ENCODE results near the gene TMEM30B. TPM values are rescaled to one million over a fixed set of nuclear protein-coding genes. Genes with fewer than 3 reads are reported as not detected.

The TMEM30B gene
- total RNA-seq, 1 donor from 2014 or later = 14.7 TPM

DNA sequence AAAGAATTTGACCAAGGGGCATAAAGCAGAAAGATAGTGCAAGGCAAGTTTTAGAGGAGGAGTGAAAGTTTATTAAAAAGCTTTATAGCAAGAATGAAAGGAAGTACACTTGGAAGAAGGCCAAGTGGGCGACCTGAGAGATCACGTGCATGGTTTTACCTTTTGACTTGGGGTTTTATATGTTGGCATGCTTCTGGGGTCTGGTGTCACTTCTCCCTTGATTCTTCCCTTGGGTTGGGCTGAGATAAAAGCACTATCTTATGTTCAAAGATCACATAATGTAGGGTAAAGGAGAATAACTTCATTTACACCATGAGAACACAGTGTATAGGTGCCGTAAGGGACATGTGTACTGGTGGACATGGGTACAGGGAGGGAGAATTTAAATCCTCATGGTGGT is 17.7 kb upstream of the TMEM30B start:
- ATAC-seq = no peak

DNA sequence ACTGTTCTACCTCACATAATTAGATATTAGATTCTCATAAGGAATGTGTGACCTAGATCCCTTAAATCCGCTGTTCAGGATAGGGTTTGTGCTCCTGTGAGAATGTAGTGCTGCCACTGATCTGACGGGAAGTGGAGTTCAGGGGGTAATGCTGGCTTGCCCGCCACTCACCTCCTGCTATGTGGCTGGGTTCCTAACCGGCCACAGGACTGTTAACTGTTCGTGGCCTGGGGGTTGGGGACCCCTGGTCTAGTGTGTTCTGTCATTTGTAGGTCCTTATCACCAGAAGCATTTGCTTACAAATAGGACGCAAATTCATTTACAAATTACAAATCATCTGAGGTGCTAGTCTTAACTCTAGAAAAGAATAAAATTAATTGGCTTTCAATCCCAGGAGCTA is 16.4 kb upstream of the TMEM30B start:
- ATAC-seq = no peak

DNA sequence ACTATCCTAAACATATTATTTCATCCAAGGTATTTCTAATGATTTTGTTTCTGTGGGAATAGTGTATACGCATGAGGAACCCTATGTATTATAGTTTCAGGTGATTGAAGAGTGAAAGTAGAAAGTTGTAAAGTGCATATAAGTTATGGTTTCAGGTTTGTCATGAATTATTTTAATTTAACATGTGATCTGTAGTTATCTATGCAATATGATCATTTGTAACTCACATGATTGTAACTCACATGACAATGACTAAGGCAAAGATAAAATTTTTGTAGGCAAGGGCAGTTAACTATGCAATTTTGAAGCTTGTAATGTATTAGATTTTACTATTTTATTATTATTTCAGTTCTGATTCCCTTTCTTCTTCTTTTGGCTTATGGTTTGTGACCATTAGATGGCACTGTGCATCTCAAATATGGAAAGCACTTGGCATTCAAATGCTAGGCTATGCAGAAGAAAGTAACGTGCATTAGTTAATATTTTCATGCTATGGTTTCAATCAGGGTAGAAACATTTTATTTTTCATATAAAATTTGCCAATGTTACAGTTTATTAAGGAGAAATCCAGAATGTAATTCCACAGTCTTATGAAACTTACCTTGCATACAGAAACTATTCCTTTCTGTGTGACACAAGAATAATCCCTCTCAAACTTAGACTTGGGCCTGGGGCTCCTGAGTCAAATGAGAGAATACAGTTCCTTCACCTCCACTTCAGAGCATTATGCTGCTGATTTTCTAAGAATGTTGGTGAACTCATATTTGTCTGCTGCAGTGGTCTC is 15.8 kb upstream of the TMEM30B start:
- peak; percentile 68 for ATAC-seq

DNA sequence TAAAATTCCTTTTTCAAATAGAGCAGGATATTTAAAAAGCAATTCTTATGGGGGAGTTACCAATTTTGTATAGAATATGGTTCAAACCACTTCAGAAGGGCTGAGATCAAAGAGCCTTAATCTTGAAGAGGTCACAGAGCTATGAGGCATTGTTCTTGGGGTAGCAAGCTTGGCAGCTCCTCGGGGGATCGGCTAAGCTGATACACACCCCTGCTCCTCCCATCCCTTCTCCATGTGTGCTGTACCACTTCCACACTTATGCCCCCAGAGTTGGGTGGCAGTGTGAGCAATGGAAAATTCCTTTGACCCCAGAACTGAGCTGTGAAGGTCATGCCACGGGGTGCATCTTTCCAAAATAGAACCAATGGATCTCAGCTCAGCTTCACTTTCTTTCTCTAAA is 15.0 kb upstream of the TMEM30B start:
- no peak for ATAC-seq

DNA sequence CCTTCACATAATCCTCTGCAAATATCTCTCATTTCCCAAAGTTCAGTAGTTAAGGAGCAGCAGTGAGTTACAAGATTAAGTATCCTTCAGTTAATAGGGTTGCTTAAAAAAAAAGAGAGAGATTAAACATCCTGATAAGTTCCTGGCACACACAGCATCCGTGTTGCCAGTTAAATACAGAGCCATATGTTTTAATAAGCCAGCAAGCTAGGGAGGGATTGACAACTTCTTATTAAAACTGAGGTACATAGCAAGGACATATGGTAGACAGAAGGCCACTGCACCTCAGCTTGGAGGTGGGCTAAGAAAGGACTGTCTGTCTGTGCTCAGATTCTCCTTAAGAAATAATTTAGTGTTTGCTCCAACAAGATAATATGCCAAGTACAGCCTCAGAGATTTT is 9.6 kb upstream of the TMEM30B start:
- no peak for ATAC-seq

DNA sequence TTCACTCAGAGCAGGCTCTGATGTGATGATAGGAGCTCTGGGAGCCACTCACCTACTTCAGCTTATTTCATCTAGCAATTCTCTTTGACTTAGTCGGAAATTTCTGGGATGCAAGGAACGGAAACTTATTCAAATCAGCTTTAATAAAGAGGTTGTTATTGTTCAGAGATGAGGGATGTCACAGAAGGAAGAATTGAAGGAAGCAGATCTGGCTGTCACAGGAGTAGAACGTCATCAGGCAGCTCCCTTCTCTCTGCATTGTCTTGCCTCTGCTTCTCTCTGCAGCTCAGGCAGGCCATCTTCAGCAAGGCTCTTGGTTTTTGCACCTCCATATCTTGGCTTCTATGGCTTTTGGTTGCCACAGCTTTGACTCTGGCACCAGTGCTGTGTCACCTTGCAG is 7.6 kb upstream of the TMEM30B start:
- no peak for ATAC-seq

DNA sequence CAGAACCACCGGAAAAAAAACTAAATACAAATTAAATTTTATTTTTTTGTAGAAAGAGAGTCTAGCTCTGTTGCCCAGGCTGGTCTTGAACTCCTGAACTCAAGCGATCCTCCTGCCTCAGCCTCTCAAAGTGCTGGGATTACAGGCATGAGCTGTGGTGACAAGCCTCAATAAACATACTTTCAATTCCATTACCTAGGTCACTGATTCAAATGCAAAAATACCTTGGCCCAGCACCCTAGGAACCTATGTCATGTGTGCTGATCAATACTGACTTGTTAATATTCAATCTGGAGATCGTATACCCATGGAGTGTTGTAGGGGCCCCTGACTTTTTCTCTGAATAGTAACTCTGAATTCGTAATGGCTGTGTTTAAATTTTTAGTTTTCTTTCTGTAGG is 7.1 kb upstream of the TMEM30B start:
- no peak for ATAC-seq

DNA sequence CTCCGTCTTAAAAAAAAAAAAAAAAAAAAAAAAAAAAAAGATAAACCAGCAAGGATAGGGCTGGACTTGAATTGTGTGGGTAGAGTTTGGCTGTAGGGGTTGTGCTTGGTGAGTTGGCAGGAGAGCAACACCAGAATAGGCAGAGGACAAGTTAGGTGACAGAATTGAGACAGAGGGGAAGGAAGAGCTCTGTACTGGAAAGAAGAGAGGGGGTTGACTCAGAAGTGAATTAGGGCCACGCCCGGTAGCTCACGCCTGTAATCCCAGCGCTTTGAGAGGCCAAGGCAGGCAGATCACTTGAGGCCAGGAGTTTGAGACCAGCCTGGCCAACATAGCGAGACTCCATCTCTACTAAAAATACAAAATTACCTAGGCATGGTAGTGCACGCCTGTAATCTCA is 6.1 kb upstream of the TMEM30B start:
- ATAC-seq = peak; percentile 82

DNA sequence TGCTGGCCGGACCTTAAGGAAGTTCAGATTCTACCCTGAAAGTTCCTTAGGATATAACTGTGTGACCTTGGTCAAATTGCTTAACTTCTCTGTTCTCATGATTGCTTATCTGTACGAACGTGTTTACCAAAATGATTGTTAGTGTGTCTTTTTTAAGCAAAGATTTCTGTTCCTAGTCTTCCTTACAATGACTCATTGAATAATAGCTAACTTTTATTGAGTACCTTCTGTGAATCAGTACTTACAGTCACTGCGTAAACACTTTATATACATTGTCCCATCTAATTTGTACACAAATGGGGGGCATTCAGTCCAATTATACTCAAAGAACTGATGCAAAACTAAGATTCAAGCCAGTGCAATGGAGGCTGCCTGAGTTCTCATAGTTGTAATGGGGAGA is 4.2 kb upstream of the TMEM30B start:
- no peak for ATAC-seq

DNA sequence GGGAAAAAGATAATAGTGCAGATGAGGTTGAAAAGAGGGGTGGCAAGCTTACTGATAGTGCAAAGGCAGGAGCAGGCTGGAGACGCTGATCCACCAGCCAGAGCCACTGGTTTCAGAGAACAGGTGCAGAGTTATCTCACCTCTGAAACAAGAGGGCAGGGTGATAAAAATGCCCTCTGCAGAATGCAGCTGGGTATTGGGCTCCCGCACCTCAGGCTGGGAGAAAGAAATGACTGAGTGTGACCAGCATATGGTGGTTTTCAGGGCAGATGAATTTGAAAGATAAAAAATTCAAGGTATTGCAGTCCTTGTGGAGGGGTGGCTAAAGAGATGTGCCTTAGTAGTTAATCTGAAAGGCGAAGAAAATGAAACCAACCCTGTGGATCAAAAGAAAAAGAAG is 2.9 kb upstream of the TMEM30B start:
- no peak for ATAC-seq

DNA sequence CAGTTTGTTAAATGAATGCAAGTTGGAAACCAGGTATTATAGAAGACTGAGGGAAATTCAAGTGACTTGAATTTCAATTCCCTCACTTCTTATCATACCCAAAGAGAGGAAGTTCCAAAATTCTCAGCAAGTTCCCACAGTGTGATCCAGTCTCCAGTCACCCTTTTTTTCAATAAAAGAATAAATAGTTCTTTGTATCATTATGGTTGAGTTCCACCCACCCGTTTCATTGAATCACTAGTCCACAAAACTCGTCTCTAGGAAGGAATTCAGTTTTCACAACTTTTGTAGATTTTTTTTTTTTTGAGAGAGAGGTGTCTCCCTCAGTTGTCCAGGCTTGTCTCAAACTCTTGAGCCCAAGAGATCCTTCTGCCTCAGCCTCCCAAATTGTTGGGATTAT is 1.6 kb upstream of the TMEM30B start:
- no peak for ATAC-seq

DNA sequence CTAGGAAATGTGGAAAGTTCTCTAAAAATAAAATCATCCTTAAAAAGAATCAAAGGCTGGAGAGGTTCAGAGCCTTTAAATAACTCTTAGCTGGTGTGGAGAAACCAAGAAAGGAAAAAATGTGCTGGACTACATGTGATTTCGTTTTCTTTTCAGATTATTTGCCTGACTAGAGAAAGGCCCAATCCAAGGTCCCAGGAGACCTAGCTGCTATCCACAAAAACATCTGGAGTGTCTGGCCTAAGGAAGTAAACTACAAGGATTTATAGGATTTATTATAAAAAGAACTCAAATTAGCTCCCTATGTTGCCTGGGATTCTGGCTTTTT is 774 bp upstream of the TMEM30B start:
- no peak for ATAC-seq

DNA sequence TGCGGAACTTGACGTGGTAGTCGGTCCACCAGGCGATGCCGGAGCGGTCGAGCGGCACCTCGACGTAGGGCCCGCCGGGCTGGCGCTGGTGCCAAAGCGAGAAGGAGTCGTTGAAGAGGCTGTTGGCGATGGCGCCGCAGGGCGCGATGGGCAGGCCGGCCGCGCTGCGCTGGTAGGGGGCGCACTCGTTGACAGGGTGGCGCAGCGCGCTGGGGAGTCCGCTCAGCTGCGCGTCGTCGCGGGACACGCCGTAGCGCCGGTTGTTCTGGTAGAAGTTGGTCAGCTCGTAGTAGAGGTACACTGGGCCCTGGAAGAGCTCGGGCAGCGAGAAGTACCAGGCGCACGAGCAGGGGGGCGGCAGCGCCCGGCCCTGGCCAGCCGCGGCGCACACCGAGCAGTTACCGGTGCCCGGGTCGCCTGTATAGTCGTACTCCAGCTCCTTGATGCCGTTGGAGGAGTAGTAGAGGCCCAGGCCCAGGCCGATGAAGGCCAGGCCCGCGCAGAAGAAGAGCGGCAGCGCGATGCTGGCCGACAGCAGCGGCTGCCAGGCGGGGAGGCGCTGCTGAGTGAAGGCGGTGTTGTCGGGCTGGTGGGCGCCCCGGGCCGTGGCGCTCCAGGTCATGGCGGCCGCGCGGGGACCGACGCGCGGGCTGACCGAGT is 482 bp downstream of the TMEM30B start:
- peak; percentile 64 for ATAC-seq

DNA sequence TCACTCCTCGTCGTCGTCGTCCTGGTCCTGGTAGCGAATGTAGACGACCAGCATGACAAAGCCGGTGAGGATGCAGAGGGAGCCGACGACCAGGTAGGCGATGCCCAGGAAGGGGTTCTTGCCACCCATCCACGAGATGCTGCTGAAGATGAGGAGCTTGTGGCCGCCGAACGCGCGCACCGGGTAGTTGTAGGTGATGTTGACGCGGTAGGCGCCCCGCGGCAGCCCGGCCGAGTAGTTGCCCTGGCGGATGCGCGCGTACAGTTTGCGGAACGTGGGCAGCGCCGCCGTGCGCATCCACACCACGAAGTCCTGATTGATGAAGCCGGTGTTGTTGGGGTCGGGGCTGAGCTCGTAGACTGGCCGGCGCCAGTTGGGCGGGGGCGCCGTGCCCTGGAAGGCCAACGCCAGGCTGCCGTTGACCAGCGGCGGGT is 1.0 kb downstream of the TMEM30B start:
- ATAC-seq = peak; percentile 24

DNA sequence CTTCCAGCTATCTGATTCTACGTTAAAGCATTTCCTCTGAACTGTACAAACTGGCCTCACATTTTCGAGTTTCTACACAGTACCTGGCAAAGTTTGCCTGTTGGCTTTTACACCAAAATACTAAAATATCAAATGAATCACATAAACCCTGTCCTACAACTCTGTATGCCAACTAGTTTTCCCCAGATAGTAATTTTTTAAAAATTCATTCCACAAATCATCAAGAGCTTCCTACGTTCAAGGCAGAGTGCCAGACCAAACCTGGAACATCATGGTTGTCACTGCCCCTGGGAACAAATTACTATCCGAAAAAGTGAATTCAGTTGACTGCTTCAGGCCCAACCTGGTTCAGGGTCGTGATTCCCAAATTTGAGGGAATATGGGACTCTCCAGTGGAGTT is 2.1 kb downstream of the TMEM30B start:
- ATAC-seq = no peak

DNA sequence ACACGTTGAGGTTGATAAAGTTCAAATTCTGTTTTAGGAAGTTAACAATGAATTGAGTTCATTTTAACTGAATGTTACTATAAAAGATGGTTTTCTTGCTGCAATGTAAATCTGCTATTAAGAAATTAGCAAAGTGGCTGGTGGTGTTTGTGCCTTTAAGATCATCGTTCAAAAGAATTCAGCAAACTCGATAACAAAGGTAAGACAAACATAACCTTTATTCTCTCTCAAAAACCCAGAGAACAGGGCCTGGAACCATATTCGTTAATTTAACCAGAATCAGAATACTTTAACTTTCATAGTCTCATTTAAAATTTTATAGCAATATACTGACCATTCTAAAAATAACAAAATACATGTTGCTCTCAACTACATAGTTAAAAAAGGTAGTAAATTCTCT is 3.4 kb downstream of the TMEM30B start:
- ATAC-seq = no peak

DNA sequence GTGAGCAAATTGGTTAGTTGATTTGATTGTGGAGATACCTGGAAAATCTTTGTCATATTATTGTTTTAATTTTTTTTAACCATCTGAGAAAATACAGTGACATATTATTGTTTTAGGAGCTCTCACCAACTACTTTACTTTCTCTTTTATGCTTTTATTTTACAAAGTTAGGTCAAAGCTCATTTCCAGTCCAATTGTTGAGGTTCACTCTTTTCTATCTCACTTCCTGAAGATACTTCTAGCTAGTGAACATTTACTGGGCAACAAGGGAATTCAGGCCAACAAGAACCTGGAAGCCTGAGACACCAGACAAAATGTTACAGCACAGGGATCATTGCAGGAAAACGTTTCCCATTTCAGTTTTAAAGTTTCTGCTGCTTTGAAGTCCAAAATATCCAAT is 3.9 kb downstream of the TMEM30B start:
- no peak for ATAC-seq

DNA sequence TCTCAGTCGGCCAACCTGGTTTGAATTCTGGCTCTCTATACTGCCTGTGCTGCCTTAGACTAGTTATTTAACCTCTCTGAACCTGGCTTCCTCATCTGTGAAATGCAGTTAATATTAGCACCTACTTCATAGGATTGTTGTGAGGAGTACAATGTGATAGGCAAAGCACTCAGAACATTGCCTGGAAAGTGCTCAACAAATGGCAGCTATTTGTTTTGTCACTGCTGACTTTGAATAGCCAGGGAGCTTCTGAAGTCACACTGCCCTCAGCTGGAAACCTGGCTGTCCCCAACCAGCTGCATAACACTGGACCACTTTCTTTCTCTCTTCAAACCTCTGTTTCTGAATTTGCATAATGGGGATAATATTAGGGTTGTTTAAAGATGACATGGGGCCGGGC is 9.6 kb downstream of the TMEM30B start:
- ATAC-seq = no peak

DNA sequence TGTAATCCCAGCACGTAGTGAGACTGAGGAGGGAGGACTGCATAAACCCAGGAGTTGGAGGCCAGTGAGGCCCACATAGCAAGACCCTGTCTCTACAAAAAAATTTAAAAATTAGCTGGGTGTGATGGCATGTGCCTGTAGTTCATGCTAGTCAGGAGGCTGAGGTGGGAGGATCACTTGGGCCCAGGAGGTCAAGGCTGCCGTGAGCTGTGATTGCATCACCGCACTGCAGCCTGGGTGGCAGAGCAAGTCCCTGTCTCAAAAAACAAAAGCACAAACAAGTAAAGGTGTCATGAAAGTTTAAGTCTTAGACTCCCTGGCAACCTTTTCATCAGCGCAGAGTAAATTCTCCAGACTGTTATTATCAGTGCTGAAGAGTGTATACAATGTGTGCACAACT is 10.4 kb downstream of the TMEM30B start:
- no peak for ATAC-seq

DNA sequence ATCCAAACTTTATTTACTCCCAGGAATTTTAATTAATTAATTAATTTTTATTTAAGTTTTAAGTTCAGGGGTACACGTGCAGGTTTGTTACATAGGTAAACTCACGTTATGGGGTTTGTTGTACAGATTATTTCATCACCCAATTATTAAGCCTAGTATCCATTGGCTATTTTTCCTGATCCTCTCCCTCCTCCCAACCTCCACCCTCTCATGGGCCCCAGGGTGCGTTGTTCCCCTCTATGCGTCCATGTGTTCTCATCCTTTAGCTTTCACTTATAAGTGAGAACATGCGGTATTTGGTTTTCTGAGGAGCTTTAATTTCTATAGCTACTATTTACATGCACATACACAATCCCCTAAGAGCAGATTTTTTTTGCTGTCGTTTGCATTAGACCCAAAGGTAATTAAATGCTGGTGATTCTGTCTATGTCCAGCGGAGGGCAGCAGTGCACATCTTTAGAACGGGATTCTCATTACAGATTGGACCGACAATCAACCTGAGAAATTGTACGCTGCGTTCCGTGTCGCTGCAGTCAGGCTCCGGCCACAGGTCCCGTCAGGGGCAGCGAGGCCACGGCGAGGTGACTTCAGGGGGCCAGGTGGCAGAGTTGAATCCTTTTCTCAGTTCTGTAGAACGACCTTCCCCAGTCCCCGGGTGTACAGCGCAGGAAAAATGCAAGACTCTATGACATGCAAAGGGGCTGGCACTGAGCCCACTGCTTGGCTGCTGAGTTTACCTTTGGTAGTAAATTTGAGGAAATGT is 11.6 kb downstream of the TMEM30B start:
- peak; percentile 87 for ATAC-seq

DNA sequence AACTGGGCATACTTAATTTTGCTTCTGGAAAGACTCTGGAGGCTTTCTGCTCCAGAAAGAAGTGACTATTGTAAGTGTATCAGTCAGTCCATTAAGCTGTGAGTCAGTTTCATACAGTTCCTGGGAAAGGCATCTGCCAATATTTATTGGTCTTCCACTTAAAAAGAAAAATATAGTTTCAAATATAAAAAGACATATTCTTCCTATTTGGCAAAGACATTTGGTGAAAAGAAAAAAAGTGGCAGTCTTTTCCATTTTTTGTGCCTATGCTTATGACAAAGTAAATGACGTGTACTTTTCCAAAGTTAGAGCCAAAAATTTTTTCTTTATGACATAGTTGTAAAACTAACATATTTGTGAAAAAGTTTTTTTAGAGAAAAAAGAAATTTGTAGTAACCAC is 12.3 kb downstream of the TMEM30B start:
- ATAC-seq = no peak

DNA sequence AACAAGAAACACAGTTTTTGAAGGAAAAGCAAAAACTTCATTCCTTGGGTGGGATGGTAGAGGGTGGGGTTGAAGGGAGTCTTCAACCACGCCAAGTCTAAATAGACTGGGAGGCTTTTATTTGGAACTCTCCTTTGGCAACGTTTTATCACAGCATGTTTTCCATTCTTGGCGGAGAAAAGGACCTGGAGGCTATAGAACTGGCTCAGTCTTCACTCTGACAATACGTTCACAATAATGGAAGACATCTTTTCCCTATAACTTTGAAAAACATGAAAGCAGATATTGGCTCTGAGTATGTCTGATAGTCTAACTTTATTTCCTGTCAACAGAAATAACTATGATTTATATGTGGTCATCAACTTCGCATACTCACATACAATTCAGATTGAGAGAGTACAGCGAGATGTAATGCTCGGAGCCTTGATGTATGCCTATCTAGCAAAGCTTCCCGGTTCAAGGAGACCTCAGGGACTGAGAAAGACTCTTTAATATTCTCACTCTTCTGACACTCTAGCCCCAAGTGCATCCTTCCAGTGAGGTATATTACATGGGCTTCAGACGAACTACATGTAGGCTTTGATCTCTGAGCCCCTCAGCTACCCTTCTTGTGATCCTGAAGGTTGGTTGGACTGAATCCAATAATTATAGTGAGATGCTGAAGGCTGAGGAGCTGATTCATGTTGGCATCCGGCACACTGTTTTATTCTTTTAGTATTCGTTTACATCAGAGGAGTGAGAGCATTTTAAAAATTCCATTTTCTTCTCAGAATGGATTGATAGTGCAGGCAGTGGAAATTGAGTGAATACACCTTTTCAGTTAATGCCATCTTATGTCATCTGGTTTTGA is 14.0 kb downstream of the TMEM30B start:
- ATAC-seq = no peak

DNA sequence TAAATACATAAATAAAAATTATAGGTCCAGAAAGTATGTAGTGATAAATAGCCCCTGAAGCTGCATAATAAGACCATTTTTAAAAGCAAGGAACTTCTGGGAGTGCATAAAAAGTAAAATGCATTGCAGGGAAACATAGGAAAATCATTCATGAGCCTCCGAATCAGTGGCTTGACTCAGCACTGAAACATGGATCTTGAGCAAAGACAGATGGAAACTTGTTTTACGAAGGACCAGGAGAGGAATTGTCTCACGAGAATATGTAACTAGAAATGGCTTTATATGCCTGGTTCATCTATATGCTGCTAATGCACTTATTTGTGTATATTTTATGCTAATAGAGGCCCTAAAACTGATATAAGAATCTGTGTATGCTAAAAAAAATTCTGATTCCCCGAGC is 14.7 kb downstream of the TMEM30B start:
- ATAC-seq = no peak
